Measurements from ENCODE around the gene GRK5. TPM values are rescaled to one million over a fixed set of nuclear protein-coding genes. Genes with fewer than 3 reads are reported as not detected.

GRK5 gene
- total RNA-seq, 2 donors from 2014 or later = 85.3 to 90.2 TPM

DNA sequence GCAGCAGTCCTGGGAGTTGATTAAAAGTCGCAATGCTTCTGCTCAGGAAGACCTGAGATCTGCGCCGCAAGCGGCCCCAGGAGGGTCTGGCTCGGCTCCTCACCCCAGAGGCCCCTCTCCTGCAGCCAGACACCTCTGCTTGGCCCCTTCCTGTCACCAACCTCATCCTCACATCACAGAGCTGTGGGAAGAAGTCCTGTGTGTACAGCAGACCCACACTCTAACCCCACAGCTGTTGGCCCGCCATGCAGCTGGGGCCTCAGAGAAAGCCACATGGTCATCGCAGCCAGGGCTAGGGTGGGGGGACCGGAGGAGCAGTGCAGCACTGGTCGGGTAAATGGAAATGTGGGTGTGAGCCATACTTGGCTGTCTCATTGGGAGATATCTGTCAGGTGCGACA, 237.5 kb downstream of the GRK5 start:
- Histone ChIP-seq H3K27me3 (replicated peaks; ENCODE audit: insufficient read depth) (no peaks in the 10 kb centered on the region), H3K27ac (no peak overlapping the region), H3K9me3 (no peaks in the 10 kb centered on the region), H3K4me1 (ENCODE audit: control insufficient read depth in 1 of 2, low read depth in 2 of 2) (peaks cover 14 to 49% of the 10 kb centered on the region in 2 donors), H3K36me3 (peaks cover 37% of the 10 kb centered on the region), H3K4me3 (no peak overlapping the region)
- no peak for DNase-seq (ENCODE audit: low spot score)
- TF ChIP-seq, protein P1, sequence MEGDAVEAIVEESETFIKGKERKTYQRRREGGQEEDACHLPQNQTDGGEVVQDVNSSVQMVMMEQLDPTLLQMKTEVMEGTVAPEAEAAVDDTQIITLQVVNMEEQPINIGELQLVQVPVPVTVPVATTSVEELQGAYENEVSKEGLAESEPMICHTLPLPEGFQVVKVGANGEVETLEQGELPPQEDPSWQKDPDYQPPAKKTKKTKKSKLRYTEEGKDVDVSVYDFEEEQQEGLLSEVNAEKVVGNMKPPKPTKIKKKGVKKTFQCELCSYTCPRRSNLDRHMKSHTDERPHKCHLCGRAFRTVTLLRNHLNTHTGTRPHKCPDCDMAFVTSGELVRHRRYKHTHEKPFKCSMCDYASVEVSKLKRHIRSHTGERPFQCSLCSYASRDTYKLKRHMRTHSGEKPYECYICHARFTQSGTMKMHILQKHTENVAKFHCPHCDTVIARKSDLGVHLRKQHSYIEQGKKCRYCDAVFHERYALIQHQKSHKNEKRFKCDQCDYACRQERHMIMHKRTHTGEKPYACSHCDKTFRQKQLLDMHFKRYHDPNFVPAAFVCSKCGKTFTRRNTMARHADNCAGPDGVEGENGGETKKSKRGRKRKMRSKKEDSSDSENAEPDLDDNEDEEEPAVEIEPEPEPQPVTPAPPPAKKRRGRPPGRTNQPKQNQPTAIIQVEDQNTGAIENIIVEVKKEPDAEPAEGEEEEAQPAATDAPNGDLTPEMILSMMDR (IDR thresholded peaks at IDR 0.05) = no peak
- no peak for ATAC-seq (ENCODE audit: insufficient number of reproducible peaks, low FRiP score, low read depth)

- Histone ChIP-seq H3K27ac (no peak overlapping the region), H3K4me1 (ENCODE audit: control insufficient read depth in 1 of 2, low read depth in 2 of 2) (peaks cover 16 to 54% of the 10 kb centered on the region in 2 donors)
- no peak for ATAC-seq (ENCODE audit: insufficient number of reproducible peaks, low FRiP score, low read depth)
These were observed 238.1 kb downstream of the GRK5 start for GRCh38 chr10:119445311-119445934.

GRCh38 chr10:119445935-119446317, 238.6 kb downstream of the GRK5 start:
- H3K27me3 ChIP-seq (replicated peaks; ENCODE audit: insufficient read depth) = no peaks in the 10 kb centered on the region
- H3K27ac ChIP-seq = no peak overlapping the region
- no peak for ATAC-seq (ENCODE audit: insufficient number of reproducible peaks, low FRiP score, low read depth)

More at GRCh38 chr10:119445311-119445934, 238.1 kb downstream of the GRK5 start:
- H3K9me3 ChIP-seq = no peaks in the 10 kb centered on the region
- no peak overlapping the region for H3K4me3 ChIP-seq
- no peak for DNase-seq (ENCODE audit: low spot score)
- no peaks in the 10 kb centered on the region for H3K27me3 ChIP-seq (replicated peaks; ENCODE audit: insufficient read depth)
- peaks cover 37% of the 10 kb centered on the region for H3K36me3 ChIP-seq
- TF ChIP-seq, protein P1 (IDR thresholded peaks at IDR 0.05) = peak; percentile 100

GRCh38 chr10:119446441-119447277, 239.3 kb downstream of the GRK5 start:
- Histone ChIP-seq H3K4me1 (ENCODE audit: control insufficient read depth in 1 of 2, low read depth in 2 of 2) (peaks cover 21 to 54% of the 10 kb centered on the region in 2 donors), H3K36me3 (peaks cover 37% of the 10 kb centered on the region), H3K9me3 (no peaks in the 10 kb centered on the region), H3K27me3 (replicated peaks; ENCODE audit: insufficient read depth) (no peaks in the 10 kb centered on the region), H3K27ac (no peak overlapping the region), H3K4me3 (no peak overlapping the region)
- no peak for DNase-seq (ENCODE audit: low spot score)
- no peak for ATAC-seq (ENCODE audit: insufficient number of reproducible peaks, low FRiP score, low read depth)
- TF ChIP-seq, protein P1 (IDR thresholded peaks at IDR 0.05) = no peak

More at GRCh38 chr10:119445935-119446317, 238.6 kb downstream of the GRK5 start:
- Histone ChIP-seq H3K4me3 (no peak overlapping the region), H3K36me3 (peaks cover 37% of the 10 kb centered on the region), H3K9me3 (no peaks in the 10 kb centered on the region), H3K4me1 (ENCODE audit: control insufficient read depth in 1 of 2, low read depth in 2 of 2) (peaks cover 17 to 54% of the 10 kb centered on the region in 2 donors)
- no peak for DNase-seq (ENCODE audit: low spot score)
- TF ChIP-seq, protein P1 (IDR thresholded peaks at IDR 0.05) = no peak

DNA sequence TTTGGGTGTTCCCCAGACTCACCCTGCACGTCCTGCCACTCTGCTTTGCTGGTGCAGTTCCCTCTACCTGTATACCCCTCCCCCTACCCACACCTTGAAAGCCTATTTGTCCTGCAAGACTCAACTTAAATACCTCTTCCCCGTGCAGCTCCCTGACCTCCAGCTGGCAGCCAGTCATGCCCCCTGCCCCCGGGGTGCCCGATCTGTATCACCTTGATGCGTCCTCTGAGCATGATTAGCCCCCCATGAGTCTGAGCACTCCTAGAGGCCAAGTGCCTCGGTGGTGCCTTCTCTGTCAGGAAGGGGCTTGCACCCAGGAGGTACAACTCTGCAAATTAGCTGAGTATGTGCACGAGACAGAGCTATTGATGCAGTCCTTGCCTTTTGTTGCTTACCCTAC, 240.1 kb downstream of the GRK5 start:
- peak overlapping the region in 1 of 2 donors; percentile 24 for H3K27ac ChIP-seq
- H3K27me3 ChIP-seq (replicated peaks; ENCODE audit: insufficient read depth) = no peaks in the 10 kb centered on the region
- DNase-seq (ENCODE audit: low spot score) (no peak), ATAC-seq (ENCODE audit: insufficient number of reproducible peaks, low FRiP score, low read depth) (no peak)
- H3K4me3 ChIP-seq = no peak overlapping the region
- peaks cover 42% of the 10 kb centered on the region for H3K36me3 ChIP-seq
- peaks cover 17 to 49% of the 10 kb centered on the region in 2 donors for H3K4me1 ChIP-seq (ENCODE audit: control insufficient read depth in 1 of 2, low read depth in 2 of 2)
- H3K9me3 ChIP-seq = no peaks in the 10 kb centered on the region
- TF ChIP-seq, protein P1 (IDR thresholded peaks at IDR 0.05) = no peak
